Limb (tissue), 2 donors: ENCODE measurements around the gene FGF11.

ENCODE experiments used
- DNase-seq, 2 donors: peaks; one replicate each; pipeline ENCODE4 v3.0.0-alpha.2; 2016; ENCODE audit errors: extremely low spot score in 2 of 2

FGF11 gene

DNA sequence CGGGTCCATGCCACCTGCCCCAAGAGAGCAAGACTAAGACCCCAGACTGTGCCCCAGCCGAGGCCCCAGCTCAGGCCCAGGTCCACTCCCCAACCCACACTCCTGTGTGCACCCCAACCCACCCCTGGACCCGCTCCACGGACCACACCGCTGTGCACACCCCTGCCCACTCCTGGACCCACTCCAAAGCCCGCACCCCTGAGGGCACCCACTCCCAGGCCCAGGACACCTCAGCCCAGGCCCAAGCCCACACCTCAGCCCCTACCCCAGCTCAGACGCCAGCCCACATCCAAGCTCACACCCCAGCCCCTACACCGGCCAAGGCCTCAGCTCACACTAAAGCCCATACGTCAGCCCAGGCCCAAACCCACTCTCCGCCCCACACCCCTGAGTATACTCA is 9.6 kb upstream of the FGF11 start:
- no peak for DNase-seq

DNA sequence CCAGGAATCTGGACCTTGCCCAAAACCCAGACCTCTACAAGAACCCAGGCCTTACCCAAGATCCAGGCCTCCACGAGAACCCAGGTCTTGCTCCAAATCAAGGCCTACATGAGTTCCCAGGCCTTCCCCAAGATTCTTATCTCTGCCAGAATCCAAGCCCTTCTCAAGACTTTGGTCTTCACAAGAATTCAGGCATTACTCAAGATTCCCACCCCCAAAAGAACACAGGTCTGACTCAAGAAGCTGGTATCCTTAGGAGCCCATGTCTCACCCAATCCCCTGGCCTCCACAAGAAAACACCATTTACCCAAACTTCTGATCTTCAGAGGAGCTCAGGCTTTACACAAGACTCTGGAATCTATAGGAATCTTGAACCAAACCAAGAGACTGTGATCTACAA is 8.1 kb upstream of the FGF11 start:
- no peak for DNase-seq

DNA sequence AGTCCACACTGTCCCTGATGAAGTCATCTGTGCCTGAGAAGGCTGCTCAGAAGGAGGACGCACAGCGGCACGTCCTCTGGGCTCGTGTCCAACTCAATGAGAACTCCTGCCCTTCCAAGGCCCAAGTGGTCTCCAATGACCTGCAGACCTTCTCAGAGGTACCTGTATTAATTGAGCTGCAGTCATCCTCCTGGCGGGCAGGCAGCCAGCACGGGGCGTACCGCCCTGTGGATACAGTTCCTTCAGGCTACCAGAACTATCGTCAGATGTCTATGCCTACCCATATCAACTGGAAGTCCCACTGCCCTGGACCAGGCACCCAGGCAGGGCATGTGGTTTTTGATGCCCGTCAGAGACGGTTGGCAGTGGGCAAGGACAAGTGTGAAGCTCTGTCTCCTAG is 7.0 kb upstream of the FGF11 start:
- no peak for DNase-seq

DNA sequence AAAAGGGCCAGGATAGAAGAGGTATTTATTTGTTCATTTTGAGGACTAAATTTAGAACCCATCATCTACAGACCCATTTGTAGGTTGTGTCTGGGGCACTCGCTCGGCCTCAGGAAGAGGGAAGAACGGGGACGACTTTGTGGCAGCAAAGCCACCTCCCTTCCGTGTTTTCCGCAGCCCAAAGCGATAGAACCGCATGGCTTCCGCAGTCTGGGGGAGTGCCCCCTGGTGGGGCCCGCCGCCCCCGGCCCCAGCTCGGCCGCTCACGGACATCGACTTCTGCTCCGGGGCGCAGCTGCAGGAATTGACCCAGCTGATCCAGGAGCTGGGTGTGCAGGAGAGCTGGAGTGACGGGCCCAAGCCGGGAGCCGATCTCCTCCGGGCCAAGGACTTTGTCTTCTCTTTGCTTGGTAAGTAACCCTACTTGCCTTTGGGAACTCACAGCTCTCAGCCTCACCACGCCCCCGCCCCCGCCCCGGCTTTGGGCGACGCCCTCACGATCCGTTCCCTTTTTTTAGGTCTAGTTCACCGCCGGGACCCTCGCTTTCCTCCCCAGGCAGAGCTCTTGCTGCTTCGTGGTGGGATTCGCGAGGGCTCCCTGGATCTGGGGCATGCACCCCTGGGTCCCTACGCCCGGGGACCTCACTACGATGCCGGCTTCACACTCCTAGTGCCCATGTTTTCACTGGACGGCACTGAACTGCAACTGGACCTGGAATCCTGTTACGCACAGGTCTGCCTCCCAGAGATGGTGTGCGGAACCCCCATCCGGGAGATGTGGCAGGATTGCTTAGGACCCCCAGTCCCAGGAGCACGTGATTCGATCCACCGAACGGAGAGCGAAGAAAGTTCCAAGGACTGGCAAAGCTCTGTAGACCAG is 3.4 kb upstream of the FGF11 start:
- peak in 1 of 2 donors; percentile 69 for DNase-seq

DNA sequence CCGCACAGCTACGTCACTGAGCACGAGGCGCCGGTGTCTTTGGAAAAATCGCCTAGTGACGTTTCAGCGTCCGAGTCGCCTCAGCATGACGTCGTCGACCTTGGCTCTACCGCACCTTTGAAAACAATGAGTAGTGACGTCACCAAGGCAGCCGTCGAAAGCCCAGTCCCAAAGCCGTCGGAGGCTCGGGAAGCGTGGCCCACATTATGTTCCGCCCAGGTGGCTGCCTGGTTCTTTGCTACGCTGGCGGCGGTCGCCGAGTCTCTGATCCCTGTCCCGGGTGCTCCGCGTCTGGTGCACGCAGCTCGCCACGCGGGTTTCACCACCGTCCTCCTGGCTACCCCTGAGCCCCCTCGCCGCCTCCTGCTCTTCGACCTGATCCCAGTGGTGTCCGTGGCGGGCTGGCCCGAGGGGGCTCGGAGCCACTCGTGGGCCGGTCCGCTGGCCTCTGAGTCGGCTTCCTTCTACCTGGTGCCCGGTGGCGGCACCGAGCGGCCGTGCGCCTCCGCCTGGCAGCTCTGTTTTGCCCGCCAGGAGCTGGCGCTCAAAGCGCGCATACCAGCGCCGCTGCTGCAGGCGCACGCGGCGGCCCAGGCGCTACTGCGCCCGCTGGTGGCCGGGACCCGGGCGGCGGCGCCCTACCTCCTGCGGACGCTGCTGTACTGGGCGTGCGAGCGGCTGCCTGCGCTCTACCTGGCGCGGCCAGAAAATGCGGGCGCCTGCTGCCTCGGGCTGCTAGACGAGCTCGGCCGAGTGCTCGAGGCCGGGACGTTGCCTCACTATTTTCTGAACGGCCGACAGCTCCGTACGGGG is 2.5 kb upstream of the FGF11 start:
- peak; percentile 69 to 85 for DNase-seq

DNA sequence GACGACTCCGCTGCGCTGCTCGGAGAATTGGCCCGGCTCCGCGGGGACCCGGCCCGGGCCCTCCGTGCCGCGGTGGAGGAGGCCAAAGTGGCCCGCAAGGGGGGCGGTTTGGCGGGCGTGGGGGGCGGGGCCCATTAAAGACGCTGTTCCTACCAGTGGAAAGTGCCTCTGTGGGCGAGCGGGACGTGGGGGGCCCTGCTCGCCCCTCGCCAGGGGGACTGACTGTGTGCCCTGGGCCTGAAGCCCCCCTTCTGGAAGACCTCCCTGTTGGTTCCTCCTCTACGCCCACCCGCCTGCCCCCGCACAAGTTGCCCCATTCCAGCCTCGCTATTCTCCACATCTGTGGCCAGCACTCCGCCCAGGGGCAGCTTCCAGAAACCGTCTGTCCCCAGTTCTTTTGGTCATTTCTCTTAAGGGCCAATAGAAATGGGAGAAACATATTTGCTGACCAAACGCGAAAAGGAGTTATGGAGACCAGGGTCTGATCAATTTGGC is 1.9 kb upstream of the FGF11 start:
- no peak for DNase-seq

DNA sequence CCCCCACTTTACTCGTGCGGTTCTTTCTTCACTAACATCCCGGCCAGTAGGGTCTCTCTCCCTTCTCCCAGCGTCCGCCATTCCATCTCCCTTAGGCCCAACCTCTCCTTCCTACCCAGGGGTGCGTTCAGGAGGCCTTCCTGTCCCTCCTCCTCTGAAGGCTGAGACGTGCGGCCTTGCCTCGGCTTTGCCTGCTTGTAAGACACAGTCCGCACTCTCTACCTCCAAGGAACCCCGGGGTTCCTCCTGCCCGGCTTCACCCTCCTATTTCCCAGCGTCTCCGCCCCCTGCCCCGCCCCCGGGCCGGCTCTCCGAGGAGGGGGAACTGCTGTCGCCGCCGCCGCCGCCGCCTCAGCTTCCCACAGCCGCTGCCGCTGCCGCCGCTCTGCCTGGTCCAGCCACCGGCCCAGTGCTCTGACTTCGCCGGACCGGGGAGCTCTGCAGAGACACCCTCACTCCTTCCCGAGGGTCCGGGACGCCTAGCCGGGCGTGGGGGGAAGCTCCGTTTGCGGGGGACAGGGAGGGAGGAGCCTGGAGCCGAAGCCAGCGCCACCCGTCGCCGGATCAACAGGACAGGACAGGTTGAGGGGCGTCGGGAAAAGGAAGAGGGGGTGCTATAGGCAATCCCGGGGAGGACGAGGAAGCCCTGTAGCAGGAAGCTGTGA is 1.2 kb upstream of the FGF11 start:
- DNase-seq: peak in 1 of 2 donors; percentile 79

DNA sequence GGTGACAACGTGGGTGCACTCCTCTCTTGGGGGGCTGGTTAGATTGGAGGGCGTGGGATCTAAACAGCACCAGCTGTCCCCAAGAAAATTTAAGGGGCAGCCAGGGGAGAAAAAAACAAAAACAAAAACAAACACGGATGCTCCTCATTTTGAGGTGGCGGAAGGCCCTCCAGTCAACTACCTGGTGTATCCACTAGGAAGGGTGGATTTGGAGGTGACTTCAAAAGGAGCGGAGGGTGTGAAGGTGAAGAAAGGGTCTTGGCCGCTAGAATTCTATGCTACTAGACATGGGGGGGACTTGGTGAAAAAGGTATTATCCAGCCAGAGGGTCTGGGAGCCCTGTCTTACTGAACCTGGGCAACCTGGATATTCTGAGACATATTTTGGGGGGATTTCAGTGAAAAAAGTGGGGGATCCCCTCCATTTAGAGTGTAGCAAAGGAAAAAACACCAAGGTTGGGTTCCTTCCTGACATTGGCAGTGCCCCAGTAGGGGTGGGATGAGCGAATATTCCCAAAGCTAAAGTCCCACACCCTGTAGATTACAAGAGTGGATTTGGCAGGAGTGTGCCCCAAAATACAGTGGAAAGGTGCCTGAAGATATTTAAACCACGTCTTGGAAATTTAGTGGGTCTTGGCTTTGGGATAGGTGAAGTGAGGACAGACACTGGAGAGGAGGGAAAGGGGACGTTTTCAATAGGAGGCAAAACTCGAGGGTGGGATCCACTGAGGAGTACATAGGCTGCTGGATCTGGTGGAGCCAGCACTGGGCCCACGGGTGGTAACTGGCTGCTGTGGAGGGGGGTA is 454 bp upstream of the FGF11 start:
- DNase-seq: no peak

DNA sequence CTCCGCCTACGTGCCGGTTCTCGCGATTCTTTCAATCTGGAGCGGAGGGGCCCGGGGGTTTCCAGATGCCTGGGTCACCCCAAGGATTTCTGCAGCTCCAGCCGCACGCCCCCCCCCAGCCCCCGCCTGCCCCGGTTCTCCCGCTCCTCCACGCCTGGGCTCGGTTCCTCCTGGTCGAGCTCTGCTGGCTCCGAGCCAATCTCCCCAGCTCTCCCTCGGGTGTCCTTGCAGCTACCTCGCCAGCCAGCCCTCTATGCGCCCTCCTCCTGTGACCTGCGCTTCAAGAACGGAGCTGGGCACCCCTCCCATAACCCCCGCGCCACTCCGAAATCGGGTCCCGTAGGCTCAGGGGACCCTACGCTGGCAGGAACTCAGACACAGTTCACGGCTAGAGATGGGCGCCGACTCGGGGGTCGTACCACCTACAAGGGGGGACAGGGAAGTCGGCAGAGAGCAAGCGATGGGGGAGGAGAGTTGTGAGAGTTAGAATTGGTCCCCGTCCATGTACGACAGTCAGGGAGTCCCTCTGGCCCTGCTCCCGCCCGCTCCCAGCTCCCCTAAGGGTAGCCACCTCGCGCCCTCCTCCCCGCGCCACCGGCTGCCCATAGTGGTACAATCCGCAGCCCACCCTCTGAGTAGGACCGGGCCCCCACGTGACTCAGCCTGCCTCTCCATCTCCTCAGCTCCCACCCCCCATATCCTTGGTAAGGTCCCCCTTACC is 961 bp downstream of the FGF11 start:
- DNase-seq: peak in 1 of 2 donors; percentile 86

DNA sequence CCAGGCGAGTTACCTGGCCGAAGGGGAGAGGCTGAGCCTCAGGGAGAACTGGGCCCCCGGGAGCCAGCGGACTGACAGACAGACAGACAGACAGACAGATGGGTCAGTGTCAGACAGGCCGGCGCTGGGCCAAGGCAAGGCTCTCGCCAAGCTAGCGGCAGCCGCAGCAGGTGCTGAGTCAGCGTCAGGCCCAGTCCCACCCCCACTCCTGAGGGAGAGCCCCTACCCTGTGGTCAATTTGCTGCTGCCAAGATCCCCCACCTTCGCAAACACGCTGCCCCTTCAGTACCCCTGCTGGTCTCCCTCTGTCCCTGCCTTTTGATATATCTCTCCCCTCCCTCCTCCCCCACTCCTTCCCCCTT is 1.5 kb downstream of the FGF11 start:
- DNase-seq: peak in 1 of 2 donors; percentile 55

DNA sequence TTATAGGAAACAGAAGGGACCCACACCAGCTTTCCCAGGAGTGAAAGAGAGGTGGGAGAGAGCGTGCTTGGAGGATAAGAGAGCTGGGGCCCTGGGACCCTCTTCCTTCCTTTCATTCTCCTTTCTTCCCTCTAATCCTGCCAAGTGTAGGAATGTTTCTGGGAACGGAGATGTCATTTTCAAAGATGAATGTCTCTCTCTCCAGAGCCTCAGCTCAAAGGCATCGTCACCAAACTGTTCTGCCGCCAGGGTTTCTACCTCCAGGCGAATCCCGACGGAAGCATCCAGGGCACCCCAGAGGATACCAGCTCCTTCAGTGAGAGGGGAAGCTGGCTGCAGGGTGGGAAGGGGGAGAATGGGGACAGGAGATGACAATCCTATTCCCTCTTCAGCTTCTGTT is 2.0 kb downstream of the FGF11 start:
- no peak for DNase-seq

DNA sequence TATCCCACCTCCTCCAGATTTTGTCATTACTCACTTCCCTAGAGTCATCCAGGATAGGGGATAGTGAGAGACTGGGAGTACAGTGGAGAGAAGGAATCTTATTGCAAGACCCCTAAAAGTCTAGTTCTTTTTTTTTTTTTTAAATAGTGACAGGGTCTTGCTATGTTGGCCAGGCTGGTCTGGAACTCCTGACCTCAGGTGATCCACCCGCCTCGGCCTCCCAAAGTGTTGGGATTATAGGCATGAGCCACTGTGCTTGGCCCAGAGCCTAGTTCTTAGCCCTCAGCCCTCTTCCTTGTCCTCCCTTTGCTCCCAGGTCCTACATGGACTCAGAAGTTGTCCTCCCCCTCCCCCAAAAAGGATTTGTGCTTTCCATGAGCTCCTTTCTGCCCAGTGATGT is 2.8 kb downstream of the FGF11 start:
- no peak for DNase-seq

DNA sequence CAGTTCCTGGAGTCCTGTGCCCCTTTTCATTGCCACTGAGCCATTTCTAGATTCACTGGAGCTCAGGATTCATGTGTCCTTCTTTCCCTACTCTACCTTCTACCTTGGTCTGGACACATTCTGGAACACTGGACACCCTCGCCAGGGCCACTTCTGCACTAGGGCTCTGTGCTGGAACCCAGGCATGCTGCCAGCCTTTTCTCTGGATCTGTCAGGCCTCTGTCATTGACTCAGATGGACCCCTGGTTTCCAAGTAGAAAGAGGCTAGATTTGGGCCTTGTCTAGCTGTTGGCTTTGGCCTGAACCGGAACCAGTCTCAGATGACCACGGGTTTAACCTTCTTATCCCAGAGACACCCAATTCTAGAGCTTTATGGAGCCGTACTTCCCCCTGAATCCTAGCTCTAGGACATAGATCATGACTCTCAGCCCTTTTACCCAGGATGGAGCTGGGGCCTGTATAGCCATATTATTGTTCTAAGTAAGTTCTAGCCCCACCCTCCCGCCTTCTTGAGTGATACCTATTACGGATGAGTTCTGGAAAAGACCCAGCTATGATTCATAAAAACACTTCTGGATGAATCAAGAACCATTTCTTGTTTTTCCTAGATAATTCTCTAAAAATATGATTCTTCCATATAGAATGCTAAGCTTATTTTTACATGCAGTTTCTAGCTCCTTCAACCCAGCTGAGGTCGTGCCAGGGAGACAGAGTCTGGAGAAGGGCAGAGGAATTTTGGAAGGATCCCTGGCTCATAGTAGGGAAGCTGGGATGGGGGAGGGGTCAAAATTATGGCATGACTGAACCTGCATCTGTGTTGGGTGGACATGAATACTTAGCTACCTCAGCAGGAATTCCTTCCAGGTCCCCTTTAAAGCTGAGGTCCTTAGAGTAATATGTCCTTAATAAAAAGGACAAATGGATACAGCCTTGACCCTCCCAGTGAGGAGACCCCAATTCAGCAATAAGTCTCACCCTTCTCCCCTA is 4.5 kb downstream of the FGF11 start:
- DNase-seq: no peak

DNA sequence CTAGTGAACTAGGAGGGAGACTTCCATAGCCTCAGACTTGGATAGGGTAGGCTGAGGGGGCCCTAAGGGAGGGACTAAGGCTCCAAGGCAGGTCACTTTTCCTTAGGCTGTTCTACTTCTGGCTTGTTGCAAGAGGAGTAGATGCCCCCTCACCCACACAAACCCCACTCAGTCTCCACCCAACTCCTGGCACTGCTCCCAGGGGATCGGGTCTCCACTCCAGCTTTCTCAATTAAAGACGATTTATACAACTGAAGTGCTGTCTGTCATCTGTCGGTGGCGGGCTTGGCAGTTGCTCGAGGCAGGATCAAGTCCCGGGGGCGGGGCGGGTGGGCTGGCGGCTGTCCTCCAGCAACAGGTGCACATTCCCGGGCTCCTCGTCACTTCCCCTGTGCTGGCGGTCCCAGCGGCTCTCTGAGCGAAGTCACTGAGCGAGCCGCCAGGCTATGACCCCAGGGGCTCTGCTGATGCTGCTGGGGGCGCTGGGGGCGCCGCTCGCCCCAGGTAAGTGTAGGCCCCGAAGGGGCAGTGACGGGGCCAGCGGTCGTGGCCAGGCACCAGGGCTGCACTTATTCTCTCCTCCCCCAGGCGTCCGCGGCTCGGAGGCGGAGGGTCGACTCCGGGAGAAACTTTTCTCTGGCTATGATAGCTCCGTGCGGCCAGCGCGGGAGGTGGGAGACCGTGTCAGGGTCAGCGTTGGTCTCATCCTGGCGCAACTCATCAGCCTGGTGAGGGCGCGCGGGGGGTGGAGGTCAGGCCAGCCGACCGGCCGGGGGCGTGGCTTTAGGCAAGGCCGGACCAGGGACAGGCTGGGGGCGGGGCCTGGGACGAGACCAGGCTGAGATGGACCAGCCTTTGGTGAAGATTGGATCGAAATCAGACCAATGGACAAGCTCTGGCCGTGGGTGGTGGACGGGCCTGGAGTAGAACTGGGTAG is 5.6 kb downstream of the FGF11 start, which contains the start of gene CHRNB1:
Gene CHRNB1, plus strand, starts transcription at position 380 of the 937 bp plus-strand sequence. Its CDS starts 67 bp downstream, at position 447.
- DNase-seq: peak; percentile 53 to 74

DNA sequence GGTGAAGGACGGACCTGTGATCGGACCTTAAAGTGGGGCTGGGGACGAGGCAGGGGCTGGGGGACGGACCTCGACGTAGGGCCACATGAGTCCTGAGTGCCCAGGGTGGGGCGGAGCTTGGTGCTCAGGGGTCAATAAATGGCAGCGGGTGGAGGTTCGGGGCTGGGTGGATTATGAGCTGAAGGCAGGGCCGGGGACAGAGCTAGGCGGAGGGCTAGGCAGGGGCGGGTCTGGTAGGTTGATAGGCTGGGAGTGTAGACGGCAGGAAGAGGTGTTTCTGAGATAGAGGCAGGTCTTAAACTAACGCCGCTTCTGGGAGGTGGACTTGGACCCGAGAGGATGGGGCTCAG is 6.3 kb downstream of the FGF11 start:
- no peak for DNase-seq

DNA sequence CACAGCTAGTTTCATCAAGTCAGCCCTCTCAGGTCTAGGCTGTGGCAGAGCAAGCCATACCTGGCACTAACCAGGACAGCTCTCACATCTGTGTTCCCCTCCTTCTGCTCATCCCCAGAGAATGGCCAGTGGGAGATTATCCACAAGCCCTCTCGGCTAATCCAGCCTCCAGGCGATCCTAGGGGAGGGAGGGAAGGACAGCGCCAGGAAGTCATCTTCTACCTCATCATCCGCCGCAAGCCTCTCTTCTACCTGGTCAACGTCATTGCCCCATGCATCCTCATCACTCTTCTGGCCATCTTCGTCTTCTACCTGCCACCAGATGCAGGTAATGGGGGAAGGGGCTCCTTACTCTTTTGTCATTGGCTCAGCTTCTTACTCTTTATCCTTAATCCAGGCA is 9.1 kb downstream of the FGF11 start:
- DNase-seq: no peak

DNA sequence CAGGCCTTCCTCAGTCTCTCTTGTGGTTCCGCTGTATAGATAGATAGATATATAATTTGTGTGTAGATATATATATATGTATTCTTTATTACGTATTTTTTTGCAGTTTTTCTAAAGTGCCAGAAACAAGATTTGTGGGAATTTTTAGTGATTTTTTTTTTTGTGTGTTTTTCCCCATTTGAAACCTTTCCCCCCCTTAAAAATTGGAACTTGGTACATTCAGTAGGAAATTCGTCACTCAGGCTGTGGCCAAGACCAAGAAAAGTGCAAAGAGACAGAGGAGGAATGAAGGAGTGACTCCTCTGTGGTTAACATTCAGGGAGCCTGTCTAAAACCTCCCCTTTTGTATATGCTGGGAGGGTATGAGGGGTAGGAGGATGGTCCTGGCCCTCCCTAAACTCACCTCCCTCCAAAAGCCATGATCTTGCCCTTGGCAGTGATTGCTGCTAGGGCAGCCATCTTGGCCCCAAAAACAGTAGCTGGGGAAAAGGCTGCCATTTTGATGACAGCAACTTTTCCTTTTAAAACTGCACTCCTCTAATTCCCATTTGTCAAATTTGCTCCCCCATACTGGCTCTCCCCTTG is 20.7 kb downstream of the FGF11 start:
- DNase-seq: no peak
